ENCODE measurements around the gene NCAM2. TPM values are rescaled to one million over a fixed set of nuclear protein-coding genes. Genes with fewer than 3 reads are reported as not detected.

The NCAM2 gene
- total and polyA plus RNA-seq, 2 donors (not counting 1 experiment from before 2014, with no cell fraction given): 0.13 TPM; not detected in 1

DNA sequence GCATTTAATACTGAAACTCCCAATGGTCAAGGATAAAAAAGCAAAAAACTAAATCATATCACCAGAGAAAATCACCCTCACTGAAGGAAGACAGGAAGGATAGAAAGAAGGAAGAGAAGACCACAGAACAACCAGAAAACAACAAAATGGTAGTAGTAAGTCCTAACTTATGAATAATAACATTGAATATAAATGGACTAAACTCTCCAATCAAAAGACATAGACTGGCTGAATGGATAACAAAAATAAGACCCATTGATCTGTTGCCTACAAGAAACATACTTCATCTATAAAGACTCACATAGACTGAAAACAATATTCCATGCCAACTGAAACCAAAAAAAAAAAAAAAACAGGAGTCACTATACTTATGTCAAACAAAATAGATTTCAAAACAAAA lies 347.7 kb downstream of the NCAM2 start:
- no peak overlapping the region for H3K27ac Mint-ChIP-seq
- ATAC-seq (ENCODE audit: low read depth): no peak
- Histone ChIP-seq H2AFZ (ENCODE audit: insufficient read depth, low read depth, low read length, poor library complexity, severe bottlenecking) (no peak overlapping the region), H4K20me1 (ENCODE audit: control insufficient read depth, insufficient read depth, low read length, poor library complexity, severe bottlenecking) (no peaks in the 10 kb centered on the region), H3K4me2 (replicated peaks; ENCODE audit: low read depth, low read length, poor library complexity, severe bottlenecking) (no peak overlapping the region), H3K27ac (ENCODE audit: low read length in 2 of 2) (no peak overlapping the region), H3K9ac (ENCODE audit: low read length) (no peak overlapping the region), H3K9me3 (ENCODE audit: control extremely low read depth in 1 of 3, control insufficient read depth in 2 of 3, insufficient read depth in 1 of 3, low read length in 2 of 3) (peaks cover 1 to 8% (median 2%) of the 10 kb centered on the region in 3 donors), H3K4me1 (ENCODE audit: control insufficient read depth in 2 of 2, insufficient read depth in 2 of 2, low read length in 2 of 2) (no peaks in the 10 kb centered on the region), H3K4me3 (ENCODE audit: control extremely low read depth in 1 of 5, extremely low read depth in 1 of 5, insufficient read depth in 1 of 5, low read depth in 2 of 5, low read length in 4 of 5) (no peak overlapping the region), H3K36me3 (replicated peaks in 1 of 2; ENCODE audit: control extremely low read depth in 1 of 2, control insufficient read depth in 1 of 2, extremely low read depth in 1 of 2, insufficient read depth in 2 of 2, low read length in 1 of 2) (no peaks in the 10 kb centered on the region), H3K79me2 (ENCODE audit: control insufficient read depth, insufficient read depth, low read length) (no peaks in the 10 kb centered on the region), H3K27me3 (replicated peaks in 1 of 4; ENCODE audit: control extremely low read depth in 1 of 4, control insufficient read depth in 3 of 4, insufficient read depth in 4 of 4, low read length in 3 of 4) (no peaks in the 10 kb centered on the region)
- ChIA-PET CTCF (no interaction called here), POLR2A (no interaction called here)
- no peak for TF ChIP-seq EZH2 (IDR thresholded peaks at IDR 0.05; ENCODE audit: borderline replicate concordance, insufficient read depth, low read depth, low read length, poor library complexity, severe bottlenecking)
- TF ChIP-seq, protein P1, sequence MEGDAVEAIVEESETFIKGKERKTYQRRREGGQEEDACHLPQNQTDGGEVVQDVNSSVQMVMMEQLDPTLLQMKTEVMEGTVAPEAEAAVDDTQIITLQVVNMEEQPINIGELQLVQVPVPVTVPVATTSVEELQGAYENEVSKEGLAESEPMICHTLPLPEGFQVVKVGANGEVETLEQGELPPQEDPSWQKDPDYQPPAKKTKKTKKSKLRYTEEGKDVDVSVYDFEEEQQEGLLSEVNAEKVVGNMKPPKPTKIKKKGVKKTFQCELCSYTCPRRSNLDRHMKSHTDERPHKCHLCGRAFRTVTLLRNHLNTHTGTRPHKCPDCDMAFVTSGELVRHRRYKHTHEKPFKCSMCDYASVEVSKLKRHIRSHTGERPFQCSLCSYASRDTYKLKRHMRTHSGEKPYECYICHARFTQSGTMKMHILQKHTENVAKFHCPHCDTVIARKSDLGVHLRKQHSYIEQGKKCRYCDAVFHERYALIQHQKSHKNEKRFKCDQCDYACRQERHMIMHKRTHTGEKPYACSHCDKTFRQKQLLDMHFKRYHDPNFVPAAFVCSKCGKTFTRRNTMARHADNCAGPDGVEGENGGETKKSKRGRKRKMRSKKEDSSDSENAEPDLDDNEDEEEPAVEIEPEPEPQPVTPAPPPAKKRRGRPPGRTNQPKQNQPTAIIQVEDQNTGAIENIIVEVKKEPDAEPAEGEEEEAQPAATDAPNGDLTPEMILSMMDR (IDR thresholded peaks at IDR 0.05): no peak
- H3K4me3 Mint-ChIP-seq: no peak overlapping the region
- H3K27me3 Mint-ChIP-seq: no peaks in the 10 kb centered on the region
- peaks cover 10% of the 10 kb centered on the region for H3K9me3 Mint-ChIP-seq (ENCODE audit: insufficient read depth)
- no peak for DNase-seq
- intact Hi-C loops (cut with micrococcal nuclease): no loop called here
- no peaks in the 10 kb centered on the region for H3K4me1 Mint-ChIP-seq

DNA sequence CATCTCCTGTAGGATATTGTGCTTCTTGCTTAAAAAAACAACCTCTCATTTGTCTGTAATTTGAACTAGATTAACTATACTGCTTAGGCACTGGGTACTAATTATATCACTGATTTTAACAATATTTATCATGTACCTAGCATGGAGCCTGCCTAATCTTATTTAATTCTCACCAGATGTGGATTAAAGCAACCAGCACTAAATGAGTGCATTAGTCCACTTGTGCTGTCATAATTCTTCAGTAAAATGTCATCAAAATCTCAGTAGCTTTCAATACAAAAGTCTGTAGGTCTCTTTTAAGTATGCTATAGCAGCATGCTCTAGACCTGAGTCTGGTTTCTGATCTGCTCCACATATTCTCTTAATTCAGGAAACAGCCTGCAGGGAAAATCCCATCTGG lies 368.1 kb downstream of the NCAM2 start:
- intact Hi-C loops (cut with micrococcal nuclease): no loop called here
- Histone ChIP-seq H3K9me3 (ENCODE audit: control extremely low read depth in 1 of 3, control insufficient read depth in 2 of 3, insufficient read depth in 1 of 3, low read length in 2 of 3) (no peaks in the 10 kb centered on the region), H3K4me1 (ENCODE audit: control insufficient read depth in 2 of 2, insufficient read depth in 2 of 2, low read length in 2 of 2) (no peaks in the 10 kb centered on the region), H3K27me3 (replicated peaks in 1 of 4; ENCODE audit: control extremely low read depth in 1 of 4, control insufficient read depth in 3 of 4, insufficient read depth in 4 of 4, low read length in 3 of 4) (no peaks in the 10 kb centered on the region), H3K4me3 (ENCODE audit: control extremely low read depth in 1 of 5, extremely low read depth in 1 of 5, insufficient read depth in 1 of 5, low read depth in 2 of 5, low read length in 4 of 5) (no peak overlapping the region), H2AFZ (ENCODE audit: insufficient read depth, low read depth, low read length, poor library complexity, severe bottlenecking) (no peak overlapping the region), H3K4me2 (replicated peaks; ENCODE audit: low read depth, low read length, poor library complexity, severe bottlenecking) (no peak overlapping the region), H3K9ac (ENCODE audit: low read length) (no peak overlapping the region), H3K36me3 (replicated peaks in 1 of 2; ENCODE audit: control extremely low read depth in 1 of 2, control insufficient read depth in 1 of 2, extremely low read depth in 1 of 2, insufficient read depth in 2 of 2, low read length in 1 of 2) (no peaks in the 10 kb centered on the region), H3K27ac (ENCODE audit: low read length in 2 of 2) (no peak overlapping the region), H4K20me1 (ENCODE audit: control insufficient read depth, insufficient read depth, low read length, poor library complexity, severe bottlenecking) (no peaks in the 10 kb centered on the region), H3K79me2 (ENCODE audit: control insufficient read depth, insufficient read depth, low read length) (no peaks in the 10 kb centered on the region)
- POLR2A ChIA-PET: no interaction called here
- CTCF ChIA-PET: no interaction called here
- TF ChIP-seq EZH2 (IDR thresholded peaks at IDR 0.05; ENCODE audit: borderline replicate concordance, insufficient read depth, low read depth, low read length, poor library complexity, severe bottlenecking): no peak
- TF ChIP-seq, protein P1 (IDR thresholded peaks at IDR 0.05): no peak
- H3K27me3 Mint-ChIP-seq: no peaks in the 10 kb centered on the region
- no peak overlapping the region for H3K27ac Mint-ChIP-seq
- no peak for DNase-seq
- no peaks in the 10 kb centered on the region for H3K4me1 Mint-ChIP-seq
- ATAC-seq (ENCODE audit: low read depth): no peak
- H3K9me3 Mint-ChIP-seq (ENCODE audit: insufficient read depth): peaks cover 7% of the 10 kb centered on the region
- H3K4me3 Mint-ChIP-seq: no peak overlapping the region
